NOMO-1 treated with DMSO at 0.1 percent for 48 hours (cell line): ENCODE measurements around the gene C1GALT1.
A peak's percentile ranks its signal among the peaks of the same experiment; 100 is the strongest.
"Not testable (repeated sequence)": the region's sequence is repeated elsewhere in the genome, so short reads cannot be mapped to it uniquely, and the experiment has no call there.

Source experiments
- DNase-seq: peaks from one replicate; lab custom pipeline; 2025; ENCODE audit not compliant: unreplicated experiment; lab: John Stamatoyannopoulos, UW

C1GALT1 gene

GRCh38 chr7:7166318-7166717, 16.0 kb upstream of the C1GALT1 start:
- no peak for DNase-seq

DNA sequence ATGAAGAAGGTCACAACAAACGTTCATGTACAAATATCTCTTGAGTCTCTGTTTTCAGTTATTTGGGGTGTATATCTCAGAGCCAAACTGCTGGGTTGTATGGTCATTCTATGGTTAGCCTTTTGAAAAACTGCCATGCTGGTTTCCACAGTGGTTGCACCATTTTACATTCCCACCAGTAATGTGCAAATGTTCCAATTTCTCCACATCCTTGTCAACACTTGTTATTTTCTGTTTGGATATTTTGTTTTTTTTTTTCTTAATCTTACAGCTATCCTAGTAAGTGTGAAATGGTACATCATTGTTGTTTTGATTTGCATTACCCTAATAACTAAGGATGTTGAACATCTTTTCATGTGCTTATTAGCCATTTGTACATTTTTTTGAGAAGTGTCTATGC, 13.0 kb upstream of the C1GALT1 start:
- DNase-seq: no peak

- no peak for DNase-seq
Observed at GRCh38 chr7:7173956-7174632, 8.2 kb upstream of the C1GALT1 start.

DNA sequence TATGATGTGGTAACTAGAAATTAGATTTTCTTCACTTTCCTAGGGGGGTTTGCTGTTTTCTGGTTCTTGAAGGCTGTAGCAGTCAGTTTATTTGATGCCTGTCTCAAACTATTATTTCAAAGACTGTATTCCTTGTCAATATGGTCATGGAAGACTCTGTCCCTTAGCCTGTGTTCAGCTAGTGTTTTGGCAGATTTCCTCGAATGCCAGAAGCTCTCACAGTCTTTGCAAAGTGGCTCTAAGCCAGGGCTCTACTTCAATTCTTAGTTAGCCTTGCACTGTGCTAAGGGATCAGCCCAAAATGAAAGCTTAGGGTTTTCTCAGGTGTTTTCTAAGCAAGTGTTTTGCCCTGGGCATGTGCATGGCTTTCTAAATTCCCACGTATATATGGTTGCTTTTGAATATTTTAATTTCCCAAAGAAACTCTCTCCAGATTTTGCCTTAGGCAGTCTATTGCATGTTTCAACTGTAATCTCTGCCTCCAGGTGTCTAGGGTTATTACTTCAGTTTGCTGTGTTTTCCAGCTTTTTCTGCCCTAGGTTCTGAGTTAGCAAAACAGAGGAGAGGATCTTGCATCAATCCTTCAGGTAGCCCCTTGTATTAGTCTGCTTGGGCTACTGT, 7.2 kb upstream of the C1GALT1 start:
- DNase-seq: no peak

DNA sequence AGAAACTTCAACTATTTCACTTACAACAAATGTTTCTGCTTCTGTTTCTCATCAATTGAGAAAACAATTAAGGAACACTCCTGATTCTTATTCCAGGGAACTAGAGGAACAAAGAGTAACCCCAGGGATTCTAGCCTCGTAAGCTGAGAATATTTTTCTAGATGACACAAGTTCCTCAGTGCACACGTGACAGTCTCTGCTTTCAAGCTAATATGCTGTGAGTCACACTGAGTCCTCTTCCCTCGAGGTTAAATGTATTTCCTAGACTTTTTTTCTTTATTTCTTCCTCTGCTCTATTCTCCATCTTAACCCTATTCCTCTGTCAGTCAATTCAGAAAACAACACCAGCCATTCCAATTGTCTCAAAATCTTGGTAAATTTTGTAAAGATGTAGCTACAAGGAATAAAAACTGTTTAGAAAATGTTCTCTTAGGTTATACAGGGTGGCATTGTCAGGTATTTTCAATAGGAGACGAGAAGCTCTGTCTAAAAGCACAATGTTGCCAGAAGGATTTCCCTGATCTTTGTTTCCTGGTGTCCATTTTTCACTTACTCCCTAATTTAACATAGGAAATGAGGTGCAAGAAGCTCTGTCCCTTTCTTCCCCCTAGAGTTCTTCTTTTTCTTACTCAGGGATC, 5.8 kb upstream of the C1GALT1 start:
- DNase-seq: peak; percentile 58

DNA sequence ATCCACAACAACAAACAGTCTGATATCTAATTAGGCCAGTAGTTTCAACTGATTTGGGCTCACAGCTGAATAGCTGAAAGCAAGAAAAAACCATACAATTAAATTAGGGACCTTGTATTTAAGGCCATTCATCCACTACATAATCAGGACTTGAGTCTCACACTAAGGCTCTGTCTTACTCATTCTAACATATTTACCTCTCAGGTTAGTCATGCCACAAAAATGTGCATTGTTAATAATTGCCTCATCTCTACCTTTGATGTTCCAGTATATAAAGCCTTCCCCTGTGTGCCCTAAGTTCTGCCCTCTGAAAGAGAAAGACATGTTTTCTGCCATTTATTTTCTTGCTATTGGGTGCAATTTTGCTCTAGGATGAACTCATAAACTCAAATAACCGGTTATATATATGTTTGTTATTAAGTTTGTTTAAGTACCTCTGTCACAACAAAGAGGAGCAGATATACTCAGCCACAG, 5.3 kb upstream of the C1GALT1 start:
- DNase-seq: no peak

DNA sequence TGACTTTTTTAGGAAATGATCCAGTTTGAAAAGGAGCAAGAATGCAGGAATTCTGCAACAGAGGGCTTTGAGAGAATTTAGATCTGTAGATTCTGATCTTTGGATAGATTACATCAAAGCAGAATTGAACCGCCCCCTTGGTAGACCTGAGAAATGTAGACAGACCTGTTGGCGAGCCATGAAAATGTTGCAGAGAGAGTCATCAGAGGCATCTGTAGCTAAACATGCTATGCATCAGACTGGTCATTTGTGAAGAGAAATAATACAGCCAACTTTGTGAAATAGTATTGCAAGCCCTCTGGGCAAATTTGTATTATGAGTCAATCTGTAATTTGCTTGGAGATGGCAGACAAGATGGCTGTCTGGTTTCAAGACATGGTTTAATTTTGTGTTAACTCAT, 4.3 kb upstream of the C1GALT1 start:
- DNase-seq: no peak

DNA sequence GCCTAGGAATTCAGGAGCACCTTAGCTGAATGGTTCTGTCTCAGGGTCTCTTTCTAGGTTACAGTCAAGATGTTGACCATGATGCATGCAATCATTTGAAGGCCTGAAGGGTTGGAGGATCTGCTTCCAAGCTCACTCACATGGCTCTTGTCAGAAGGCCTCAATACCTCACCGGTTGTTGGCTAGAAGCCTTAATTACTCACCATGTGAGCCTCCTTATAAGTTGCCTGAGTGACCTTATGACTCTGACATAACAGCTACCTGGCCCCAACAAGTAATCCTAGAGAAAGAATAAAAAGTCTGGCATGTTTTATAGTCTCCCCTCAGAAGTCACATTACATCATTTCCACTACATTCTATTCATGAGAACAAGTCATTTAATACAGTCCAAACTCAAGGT, 3.4 kb upstream of the C1GALT1 start:
- no peak for DNase-seq

DNA sequence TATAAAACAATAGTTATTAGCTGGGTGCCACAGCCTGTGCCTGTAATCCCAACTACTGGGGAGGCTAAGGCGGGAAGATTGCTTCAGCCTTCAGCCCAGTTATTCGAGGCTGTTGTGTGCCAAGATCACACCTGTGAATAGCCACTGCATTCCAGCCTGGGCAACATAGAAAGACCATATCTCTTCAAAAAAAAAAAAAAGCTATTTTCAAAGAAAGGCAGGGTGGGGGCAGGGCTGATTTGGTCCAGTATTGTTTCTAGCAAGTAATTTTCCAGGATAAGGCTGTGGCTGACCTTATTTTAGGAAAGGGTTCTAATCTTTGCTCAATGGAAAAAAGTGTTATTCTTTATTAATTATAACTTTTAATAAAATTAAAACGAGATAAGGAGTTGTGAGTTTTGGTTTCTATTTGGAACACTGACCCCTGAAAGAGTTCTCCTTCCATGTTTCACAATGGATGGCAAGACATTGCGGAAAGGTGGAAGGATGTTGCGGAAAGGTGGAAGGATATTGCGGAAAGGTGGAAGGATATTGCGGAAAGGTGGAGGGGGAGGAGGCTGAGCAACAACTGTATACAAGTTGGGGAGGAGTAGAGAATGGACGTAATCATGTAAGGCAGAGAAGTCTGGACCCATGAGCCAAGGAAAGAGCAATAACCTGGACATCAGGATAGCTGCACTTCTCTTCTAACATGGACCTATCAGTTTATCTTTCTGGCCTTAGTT, 1.5 kb upstream of the C1GALT1 start:
- DNase-seq: no peak

GRCh38 chr7:7181519-7182155, 707 bp upstream of the C1GALT1 start:
- DNase-seq: peak; percentile 80

DNA sequence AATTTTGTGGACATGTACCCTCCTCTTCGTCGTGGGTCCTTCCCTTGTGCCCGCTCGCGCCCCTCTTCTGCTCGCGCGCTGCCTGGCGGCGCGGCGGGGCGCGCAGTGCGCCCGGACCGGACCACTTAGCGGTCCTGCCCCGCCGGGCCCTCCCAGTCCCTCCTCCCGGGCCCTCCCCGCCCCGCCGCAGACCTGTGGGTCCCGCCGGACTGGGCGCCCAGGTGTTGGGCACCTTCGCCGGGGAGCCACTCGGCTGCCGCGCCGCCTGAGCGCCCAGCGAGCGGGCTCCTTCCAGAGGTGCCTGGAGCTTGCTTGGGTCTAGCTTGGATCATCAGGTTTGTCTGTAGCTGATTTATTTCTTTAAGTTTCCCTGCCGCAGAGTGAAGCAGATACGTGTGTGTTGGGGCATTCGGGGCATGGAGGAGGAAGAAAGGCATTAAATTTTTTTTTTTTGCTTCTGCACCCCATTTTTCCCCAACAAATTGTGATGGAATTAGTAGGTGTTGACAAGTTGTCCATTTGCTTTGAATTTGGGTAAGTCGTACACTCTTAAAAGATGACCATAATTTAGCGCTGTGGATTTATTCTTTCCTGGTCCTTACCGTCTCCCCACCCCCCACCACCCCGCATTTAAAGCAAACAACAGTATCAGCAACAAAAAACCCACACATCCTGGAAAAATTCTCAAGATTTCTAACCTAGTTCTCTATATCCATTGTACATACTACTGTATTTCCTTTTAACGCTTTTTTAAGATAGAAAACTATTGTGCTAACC, 905 bp downstream of the C1GALT1 start:
- DNase-seq: peak; percentile 6

DNA sequence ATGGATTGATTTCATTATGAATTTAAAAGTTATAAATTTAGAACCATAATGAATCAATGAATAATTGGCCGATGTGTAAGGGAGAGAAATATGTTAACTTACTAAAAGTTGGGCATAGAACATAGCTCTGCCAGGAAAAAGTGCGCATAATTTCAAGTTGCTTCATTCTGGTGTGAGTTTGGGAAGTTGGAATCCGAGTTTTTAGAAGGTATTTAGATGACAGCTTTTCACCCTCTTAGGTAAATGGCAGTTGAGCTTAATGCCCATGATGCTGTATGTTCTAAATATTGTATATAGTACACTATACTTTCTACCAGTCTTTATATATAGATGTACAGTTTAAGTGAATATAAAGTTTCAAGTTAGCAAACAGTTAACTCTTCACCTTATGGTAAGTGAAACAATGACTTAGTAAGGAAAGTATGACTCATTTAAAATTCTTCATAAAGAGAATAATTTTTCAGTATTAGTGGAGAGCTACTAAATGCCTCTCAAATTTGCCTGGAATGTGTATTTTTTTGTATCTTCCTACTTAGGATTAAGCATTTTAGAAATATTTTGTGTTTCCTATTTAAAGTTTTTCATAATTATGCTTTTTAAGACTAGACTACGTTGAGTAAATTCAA, 1.6 kb downstream of the C1GALT1 start:
- peak; percentile 13 for DNase-seq

DNA sequence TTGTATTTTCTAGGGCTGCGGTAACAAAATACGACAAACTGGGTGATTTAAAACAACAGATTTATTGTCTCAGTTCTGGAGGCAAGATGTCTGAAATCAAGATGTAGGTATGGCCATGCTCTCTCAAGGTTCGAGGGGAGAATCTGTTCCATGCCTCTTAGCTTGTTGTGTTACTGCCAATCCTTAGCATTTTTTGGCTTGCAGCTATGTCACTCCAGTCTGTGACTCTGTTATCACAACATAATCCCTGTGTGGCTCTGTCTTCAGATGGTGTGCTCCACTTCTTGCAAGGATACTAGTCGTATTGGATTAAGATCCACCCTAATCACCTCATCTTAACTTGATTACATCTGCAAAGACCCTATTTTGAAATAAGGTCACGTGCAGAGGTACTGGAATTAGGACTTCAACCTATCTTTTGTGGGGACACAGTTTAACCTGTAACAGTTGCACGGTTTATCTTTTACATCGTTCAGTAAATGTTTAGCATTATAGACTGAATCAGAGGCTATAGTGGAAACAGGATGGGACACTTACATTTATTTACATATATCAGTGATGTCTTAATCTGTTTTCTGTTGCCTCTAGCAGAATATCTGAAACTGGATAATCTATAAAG, 3.1 kb downstream of the C1GALT1 start:
- DNase-seq: no peak

DNA sequence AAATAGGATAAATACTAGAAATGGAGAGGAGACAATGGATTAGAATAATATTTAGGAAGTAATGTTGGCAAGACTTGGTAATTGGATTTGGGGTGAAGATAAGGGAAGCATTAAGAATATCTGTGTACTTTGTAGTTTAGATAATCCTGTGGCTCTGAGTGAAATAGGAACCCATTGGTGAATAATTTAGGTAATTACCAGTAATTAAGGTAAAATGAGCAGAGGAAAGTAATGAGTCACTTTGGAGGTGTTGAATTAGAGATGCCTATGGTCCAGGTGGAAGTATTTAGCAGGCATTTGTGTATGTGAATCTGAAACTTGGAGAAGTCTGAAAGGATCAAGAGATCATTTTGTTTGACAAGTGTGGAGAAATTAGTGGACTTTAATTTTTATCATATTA, 5.7 kb downstream of the C1GALT1 start:
- DNase-seq: no peak

DNA sequence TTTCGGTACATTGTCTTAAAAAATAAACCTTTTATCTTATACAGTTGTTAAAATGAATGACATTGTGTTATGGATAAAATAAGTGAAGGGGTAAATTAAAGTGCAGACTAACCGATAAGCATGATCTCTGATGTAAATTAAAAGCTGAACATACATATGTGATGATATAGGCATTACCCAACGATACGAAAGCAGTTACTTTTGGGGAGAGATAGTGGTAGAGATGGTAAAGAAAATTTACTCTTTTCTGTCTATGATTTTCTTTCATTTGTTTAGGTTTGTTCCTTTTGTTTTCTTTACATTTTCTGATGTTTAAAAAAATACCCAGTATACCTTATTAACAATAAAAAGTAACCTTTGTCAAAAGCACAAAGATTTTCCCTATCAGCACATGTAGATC, 6.4 kb downstream of the C1GALT1 start:
- no peak for DNase-seq

GRCh38 chr7:7190142-7190541, 7.8 kb downstream of the C1GALT1 start:
- DNase-seq: no peak

DNA sequence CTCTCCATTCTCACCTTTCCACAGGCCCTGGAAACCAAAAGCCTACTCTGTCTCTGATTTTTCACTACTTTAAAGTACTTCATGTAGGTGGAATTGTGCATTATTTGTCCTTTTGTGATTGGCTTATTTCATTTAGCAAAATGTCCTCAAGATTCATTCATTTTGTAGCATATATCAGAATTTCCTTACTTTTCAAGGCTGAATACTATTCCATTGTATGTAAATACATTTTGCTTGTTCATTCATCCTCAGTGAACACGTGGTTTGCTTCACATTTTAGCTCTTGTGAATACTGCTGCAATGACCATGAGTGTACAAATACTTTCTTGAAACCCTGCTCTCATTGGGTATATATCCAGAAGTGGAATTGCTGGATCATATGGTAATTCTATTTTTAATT, 8.8 kb downstream of the C1GALT1 start:
- DNase-seq: no peak

- DNase-seq: not testable (repeated sequence)
Observed at GRCh38 chr7:7192798-7193788, 10.7 kb downstream of the C1GALT1 start.
